ENCODE data around the gene ASIC5. TPM values are rescaled to one million over a fixed set of nuclear protein-coding genes. Genes with fewer than 3 reads are reported as not detected.

ASIC5 gene
- total and polyA plus RNA-seq, 2 of the 4 experiments (the other 2 are of a cell fraction): not detected

DNA sequence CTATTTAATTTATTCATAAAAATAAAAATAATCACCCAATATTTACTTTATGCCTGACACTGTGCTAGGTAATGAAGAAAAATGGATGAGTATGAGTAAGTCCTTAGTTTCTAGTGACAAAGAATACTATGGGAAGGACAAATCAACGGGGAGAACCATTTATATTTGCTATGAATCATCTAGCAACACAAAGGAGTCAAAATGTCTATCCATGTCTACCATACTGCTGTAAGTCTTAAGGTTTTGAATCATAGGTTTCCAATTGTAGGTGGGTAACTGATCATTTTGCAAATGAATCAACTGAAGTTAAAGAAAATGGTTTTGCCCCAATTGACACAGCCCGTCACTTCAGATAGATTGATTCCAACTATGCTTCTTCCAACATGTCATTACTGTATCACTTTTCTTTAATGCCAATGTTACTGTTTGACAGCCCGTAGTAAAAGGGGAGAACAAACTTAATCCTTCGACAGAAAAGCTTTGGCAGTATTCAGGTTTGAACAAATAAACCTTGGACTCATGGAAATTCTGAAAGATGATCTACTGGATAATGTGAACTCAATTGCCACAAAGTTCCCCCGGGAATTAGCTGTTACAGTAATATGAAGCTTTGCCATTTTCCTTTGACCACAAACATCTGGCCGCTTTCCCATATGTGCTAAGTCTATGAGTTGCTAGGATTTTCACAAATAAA lies 40.6 kb upstream of the ASIC5 start:
- in situ Hi-C loops (cut with MboI; ENCODE audit: low sequenced_read_pairs): no loop called here
- Histone ChIP-seq H3K9me1 (ENCODE audit: insufficient read depth, low read length) (no peaks in the 10 kb centered on the region), H3K4me1 (ENCODE audit: control insufficient read depth, insufficient read depth, low read length) (peaks cover 2% of the 10 kb centered on the region; the same call in 1 of the 2 replicates), H3K27ac (ENCODE audit: insufficient read depth, low read length) (no peak overlapping the region; the same call in 1 of the 2 replicates), H3K14ac (replicated peaks; ENCODE audit: low read depth, low read length) (no peak overlapping the region), H3K4me2 (ENCODE audit: low read depth, low read length) (peak overlapping the region; percentile 92), H3K27me3 (ENCODE audit: control insufficient read depth, insufficient read depth, low read length) (peaks cover 2% of the 10 kb centered on the region; the same call in 1 of the 2 replicates), H2BK15ac (ENCODE audit: low read depth, low read length) (no peak overlapping the region), H2BK120ac (ENCODE audit: low read depth, low read length) (no peak overlapping the region), H3K36me3 (ENCODE audit: control insufficient read depth, insufficient read depth, low read length) (no peaks in the 10 kb centered on the region), H3K4me3 (ENCODE audit: insufficient read depth, low read depth, low read length) (no peak overlapping the region), H4K20me1 (ENCODE audit: insufficient read depth, low read length) (no peaks in the 10 kb centered on the region), H3K23ac (ENCODE audit: low read depth, low read length) (no peak overlapping the region), H3K9me3 (ENCODE audit: control insufficient read depth, insufficient read depth, low read length) (no peaks in the 10 kb centered on the region), H3K9ac (ENCODE audit: low read depth, low read length) (no peak overlapping the region), H3K4ac (ENCODE audit: low read depth, low read length) (no peak overlapping the region), H2BK20ac (ENCODE audit: low read depth, low read length) (no peak overlapping the region), H3K56ac (ENCODE audit: extremely low read depth, insufficient read depth, low read length) (no peak overlapping the region), H3K79me1 (ENCODE audit: low read depth in 1 of 2, low read length in 2 of 2) (no peaks in the 10 kb centered on the region), H4K8ac (ENCODE audit: low read depth in 2 of 2, low read length in 2 of 2) (no peak overlapping the region), H2AFZ (replicated peaks; ENCODE audit: low read length, poor library complexity) (no peak overlapping the region), H3K18ac (ENCODE audit: low read depth, low read length) (peak overlapping the region; percentile 35; the same call in 1 of the 2 replicates), H2BK5ac (ENCODE audit: low read depth, low read length, poor library complexity, severe bottlenecking) (no peak overlapping the region), H4K91ac (ENCODE audit: insufficient read depth, low read depth, low read length) (no peak overlapping the region), H2AK9ac (replicated peaks; ENCODE audit: low read depth, low read length, poor library complexity) (no peak overlapping the region), H2AK5ac (ENCODE audit: low read depth, low read length) (no peak overlapping the region), H4K5ac (ENCODE audit: low read depth, low read length) (peak overlapping the region; percentile 17; the same call in 1 of the 2 replicates)
- no TSS peak for BruUV-seq (replicated peaks)
- POLR2A ChIA-PET (ENCODE audit: unreplicated experiment): no interaction called here
- dilution Hi-C loops (cut with HindIII; ENCODE audit: low sequenced_read_pairs, unreplicated experiment): no loop called here
- peak; percentile 99 for DNase-seq
- CTCF ChIA-PET: interaction anchor here (1.1 kb wide), 1 partner anchor 110 kb away, joined by 3 read pairs; no protein-coding TSS in a partner anchor
- no peak for TF ChIP-seq BHLHE40 (IDR thresholded peaks at IDR 0.05; ENCODE audit: low read depth, low read length)
- 0 out of 2 replicates have a peak, but pooled peaks have one; percentile 30 for TF ChIP-seq CEBPB (IDR thresholded peaks at IDR 0.05; ENCODE audit: low read depth, low read length)
- peak; percentile 93 for ATAC-seq (ENCODE audit: low read depth)
- intact Hi-C loops (cut with micrococcal nuclease): no loop called here
- no CpG with 5 or more reads among the region's 6 CpGs for WGBS, 2 experiments (ENCODE audit: extremely low coverage in 2 of 2, insufficient read length in 1 of 2)
